Stimulated activated CD8-positive, alpha-beta memory T cell treated with anti-CD3 and anti-CD28 coated beads, Interleukin-15, amount 100 ng/mL, for 48 hours (primary cell): ENCODE results near the gene DRC7.

ENCODE experiments used
- DNase-seq, 2 donors: peaks; one replicate each; pipeline ENCODE4 v3.0.0-alpha.2; 2020; ENCODE audit warnings: low read depth in 2 of 2

DRC7 gene

DNA sequence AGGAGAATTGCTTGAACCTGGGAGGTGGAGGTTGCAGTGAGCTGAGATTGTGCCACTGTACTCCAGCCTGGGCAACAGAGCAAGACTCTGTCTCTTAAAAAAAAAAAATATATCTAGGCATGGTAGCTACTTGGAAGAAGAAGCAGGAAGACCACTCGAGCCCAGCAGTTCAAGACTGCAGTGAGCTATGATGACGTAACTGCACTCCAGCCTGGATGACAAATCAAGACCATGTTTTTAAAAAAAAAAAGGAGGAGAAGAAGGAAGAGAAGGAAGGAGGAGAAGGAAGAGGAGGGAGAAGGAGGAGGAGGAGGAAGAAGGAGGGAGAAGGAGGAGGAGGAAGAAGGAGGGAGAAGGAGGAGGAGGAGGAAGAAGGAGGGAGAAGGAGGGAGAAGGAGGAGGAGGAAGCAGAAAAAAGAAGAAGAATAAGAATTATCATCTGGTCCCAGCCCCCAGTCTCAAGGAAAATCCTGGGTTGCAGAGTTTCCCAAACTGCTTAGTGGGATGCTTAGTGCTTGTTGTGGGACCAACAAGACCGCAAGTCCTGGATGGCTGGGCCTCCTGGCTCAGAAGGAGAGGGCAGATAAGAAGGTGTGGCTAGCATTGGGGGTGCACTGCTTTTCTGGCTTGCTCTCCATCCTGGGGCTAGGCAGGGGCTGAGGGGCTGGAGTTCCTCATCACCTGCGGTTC, 3.7 kb upstream of the DRC7 start:
- DNase-seq, result no peak

- DNase-seq, result no peak
Observed at GRCh38 chr16:57692636-57693035, 2.0 kb upstream of the DRC7 start.

- DNase-seq, result no peak
Observed at GRCh38 chr16:57693550-57693949, 1.1 kb upstream of the DRC7 start.

DNA sequence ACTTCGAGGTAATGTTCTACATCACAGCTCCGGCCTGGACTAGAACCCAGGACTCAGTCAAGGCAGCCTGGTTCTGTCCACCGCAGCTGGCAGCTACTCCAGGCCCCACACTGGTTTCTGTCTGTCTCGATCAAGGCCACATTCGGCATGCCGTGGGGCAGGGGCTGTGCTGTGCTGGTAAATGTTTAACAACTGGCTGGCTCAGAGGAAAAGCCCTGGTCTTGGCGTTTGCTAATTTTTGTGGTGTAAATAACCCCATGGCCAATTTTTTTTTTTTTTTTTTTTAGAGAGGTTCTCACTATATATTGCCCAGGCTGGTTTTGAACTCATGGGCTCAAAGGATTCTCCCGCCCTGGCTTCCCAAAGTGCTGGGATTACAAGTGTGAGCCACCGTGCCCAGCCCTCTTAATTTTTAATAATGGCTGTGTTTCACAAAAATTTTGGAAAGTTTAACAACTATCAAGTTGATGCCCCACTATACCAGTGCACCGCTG, 328 bp upstream of the DRC7 start:
- no peak for DNase-seq

DNA sequence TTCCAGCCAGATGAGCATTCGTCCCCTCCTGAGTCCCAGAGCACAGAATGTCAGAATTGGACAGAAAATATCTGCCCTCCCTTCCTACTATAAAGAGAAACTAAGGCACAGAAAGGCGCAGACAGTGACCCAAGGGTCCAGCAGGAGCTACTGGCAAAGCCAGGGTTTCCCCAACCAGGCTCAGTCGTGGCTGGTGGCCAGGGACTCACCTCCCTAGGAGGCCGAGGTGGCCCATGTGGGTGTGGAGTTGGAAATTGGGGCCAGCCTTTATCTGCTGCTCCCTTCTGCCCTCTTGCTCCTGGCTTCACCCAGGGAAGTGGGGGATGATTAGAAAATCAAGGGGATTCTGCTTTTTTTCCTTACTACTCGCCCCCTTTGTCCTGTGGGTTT, 1.1 kb downstream of the DRC7 start:
- no peak for DNase-seq

- no peak for DNase-seq
Observed at GRCh38 chr16:57696240-57696639, 1.6 kb downstream of the DRC7 start.

GRCh38 chr16:57697896-57698537, 3.4 kb downstream of the DRC7 start:
- no peak for DNase-seq

GRCh38 chr16:57698812-57699405, 4.3 kb downstream of the DRC7 start:
- DNase-seq, result no peak

- no peak for DNase-seq
Observed at GRCh38 chr16:57699481-57699880, 4.9 kb downstream of the DRC7 start.

DNA sequence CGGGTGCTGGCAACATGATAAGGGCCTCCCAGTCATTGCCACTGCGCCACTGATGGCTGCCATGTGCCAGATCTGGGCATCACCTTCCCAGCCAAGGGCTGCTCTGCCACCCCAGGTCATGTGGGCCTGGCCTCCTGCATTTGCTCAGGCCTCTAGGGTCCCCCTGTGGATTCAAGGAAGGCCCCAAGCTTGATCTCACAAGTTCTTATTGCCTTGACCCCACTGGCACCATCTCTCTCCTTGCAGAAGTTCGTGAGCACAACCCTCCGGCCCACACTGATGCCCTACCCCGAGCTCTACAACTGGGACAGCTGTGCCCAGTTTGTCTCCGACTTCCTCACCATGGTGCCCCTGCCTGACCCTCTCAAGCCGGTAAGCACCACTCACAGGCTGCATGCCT, 5.3 kb downstream of the DRC7 start:
- no peak for DNase-seq

DNA sequence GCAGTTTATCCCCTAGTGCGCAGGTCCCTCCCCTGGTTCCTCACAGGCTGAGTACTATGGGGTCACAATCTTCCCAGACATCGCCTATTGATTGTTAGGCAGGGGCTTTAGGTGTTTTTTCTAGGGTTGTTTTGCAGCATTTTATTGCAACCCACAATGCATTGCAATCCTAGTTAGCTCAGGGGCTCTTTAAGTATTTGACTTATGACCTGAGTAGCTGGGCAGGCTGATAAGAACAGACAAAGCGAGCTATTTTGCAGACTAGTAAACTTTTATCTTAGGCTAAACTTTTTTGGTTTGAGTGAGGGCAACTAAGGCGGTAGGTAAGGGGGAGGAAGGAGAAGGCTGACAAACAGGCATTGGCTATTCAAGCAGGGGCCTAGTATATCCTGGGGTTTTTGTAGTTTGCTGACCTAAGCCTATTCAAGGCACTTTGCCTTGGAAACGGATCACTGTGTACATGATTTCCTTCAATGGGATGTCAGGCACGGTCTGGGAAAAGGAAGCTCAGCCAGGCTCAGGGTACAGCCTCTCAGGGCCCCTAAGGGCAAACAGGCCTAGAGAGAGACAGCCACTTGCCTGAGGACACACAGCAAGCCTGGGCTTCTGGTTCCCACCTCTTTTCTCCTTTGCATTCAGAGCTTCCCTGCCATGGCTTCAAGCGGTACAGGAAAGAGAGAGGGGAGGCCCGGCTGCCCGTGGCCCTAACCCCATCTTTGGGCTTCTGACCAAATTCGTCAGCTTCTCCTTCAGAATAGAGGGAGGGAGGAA, 6.4 kb downstream of the DRC7 start:
- no peak for DNase-seq

GRCh38 chr16:57701759-57702371, 7.3 kb downstream of the DRC7 start:
- DNase-seq, result no peak

GRCh38 chr16:57703416-57704010, 8.9 kb downstream of the DRC7 start:
- no peak for DNase-seq

GRCh38 chr16:57704011-57704904, 9.7 kb downstream of the DRC7 start:
- DNase-seq, result no peak

DNA sequence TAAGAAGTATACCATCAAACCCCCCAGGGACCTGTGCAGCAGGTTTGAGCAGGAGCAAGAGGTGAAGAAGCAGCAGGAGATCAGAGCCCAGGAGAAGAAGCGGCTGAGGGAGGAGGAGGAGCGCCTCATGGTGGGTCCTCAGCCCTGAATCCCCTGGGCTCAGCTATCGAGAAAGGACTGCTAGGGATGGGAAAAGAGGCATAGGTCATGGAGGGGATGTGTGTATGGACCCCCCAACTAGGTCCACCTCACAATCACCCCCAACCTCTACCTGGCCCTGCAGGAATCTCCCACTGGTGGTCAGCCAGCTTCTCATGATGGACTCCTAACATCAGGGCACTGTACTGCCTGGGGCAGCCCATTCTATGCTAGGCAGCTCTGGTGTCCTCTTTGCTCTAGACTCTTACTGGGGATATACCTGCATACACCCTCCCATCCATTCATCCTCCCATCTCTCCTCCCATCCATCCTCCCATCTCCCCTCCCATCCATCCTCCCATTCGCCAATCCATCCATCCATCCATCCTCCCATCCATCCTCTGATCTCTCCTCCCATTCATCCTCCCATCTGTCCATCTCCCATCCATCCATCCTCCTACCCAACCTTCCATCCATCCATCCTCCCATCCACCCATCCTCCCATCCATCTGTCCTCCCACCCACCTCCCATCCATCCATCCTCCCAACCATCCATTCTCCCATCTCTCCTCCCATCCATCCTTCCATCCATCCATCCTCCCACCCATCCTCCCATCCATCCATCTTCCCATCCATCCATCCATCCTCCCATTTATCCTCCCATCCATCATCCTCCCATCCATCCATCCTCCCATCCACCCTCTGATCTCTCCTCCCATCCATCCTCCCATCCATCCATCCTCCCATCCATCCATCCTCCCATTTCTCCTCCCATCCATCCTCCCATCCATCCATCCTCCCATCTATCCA, 10.6 kb downstream of the DRC7 start:
- no peak for DNase-seq

DNA sequence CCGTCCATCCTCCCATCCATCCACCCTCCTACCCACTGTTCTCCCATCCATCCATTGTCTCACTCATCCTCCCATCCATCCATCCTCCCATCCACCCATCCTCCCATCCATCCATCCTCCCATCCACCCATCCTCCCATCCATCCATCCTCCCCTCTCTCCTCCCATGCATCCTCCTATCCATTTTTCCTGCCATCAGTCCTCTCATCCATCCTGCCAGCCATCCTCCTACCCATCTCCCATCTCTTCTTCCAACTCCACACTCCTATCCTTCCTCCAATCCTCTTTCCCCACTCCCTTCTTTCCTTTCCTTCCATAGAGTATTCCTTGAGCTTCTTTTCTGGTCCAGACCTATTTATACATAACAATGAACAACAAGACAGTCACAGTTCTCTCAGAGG, 12.1 kb downstream of the DRC7 start:
- DNase-seq, result no peak

GRCh38 chr16:57707331-57707730, 12.7 kb downstream of the DRC7 start:
- DNase-seq, result no peak

- DNase-seq, result no peak
Observed at GRCh38 chr16:57708168-57708567, 13.6 kb downstream of the DRC7 start.

DNA sequence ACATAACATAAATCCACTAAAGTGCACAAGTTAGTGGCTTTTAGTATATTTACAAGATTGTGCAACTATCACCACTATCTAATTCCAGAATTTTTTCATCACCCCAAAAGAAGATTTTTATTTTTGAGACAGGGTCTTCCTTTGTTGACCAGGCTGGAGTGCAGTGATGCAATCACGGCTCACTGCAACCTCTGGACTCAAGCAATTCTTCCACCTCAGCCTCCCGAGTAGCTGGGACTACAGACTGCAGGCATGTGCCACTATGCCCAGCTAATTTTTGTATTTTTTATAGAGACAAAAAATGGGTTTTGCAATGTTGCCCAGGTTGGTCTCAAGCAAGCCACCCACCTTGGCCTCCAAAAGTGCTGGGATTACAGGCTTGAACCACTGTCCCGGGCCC, 15.1 kb downstream of the DRC7 start:
- DNase-seq, result no peak
